CD4-positive, alpha-beta T cell treated with Interleukin-17A for 1 hour (primary cell): ENCODE data around the gene SERBP1.
"Not testable (repeated sequence)": the region's sequence is repeated elsewhere in the genome, so short reads cannot be mapped to it uniquely, and the experiment has no call there.

Experiments
- DNase-seq: peaks from one replicate; pipeline ENCODE4 v3.0.0-alpha.2; 2020

SERBP1 gene

GRCh38 chr1:67405473-67406245 lies 24.5 kb downstream of the SERBP1 start:
- no peak for DNase-seq

DNA sequence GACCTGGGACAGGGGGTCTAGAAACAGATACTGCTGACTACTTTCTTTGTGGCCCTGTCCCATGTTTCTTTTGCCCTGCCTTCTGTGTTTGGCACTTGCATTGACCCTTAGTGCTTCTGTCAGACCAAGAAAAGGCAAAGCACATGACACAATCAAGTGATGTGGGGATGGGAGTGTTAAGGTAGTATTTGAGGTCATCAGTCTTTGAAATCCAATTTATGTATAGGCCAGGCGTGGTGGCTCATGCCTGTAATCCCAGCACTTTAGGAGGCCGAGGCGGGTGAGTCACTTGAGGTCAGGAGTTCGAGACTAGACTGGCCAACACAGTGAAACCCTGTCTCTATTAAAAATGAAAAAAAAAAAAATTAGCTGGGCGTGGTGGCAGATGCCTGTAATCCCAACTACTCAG lies 26.0 kb downstream of the SERBP1 start:
- no peak for DNase-seq

DNA sequence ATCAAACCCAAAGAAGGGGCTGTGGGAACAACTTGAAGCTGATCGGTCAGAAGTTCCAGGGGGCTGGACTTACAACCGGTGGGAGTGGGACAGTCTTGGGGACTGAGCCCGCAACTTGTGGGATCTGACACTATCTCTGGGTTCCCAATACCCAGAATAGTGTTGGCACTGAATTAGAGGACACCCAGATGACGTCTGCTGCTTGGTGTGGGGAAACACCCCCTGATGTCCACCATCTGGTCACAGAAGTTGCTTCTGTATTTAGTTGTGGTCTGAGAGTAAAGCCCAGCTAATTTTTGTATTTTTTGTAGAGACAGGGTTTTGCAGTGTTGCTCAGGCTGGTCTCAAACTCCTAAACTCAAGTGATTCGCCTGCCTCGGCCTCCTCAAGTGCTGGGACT lies 28.8 kb downstream of the SERBP1 start:
- no peak for DNase-seq

DNA sequence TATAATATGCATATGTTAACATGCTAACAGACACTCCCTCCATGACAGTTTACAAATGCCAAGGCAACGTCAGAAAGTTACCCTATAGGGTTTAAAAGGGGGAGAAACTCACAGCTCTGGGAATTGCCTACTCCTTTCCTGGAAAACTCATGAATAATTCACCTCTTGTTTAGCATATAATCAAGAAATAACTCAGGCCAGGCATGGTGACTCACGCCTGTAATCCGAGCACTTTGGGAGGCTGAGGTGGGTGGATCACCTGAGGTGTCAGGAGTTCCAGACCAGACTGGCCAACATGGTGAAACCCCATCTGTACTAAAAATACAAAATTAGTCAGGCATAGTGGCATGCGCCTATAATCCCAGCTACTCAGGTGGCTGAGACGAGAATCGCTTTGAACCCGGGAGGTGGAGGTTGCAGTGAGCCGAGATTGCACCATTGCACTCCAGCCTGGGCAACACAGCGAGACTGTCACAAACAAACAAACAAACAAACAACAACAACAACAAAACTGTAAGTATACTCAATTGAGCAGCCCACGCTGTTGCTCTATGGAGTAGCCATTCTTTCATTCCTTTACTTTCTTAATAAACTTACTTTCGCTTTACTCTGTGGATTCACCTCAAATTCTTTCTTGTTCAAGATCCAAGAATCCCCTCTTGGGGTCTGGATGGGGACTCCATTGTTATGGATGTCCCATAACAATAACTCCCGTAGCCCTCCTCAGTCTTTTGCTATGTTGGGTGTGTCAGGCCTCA lies 30.0 kb downstream of the SERBP1 start:
- not testable (repeated sequence) for DNase-seq

- DNase-seq: no peak
Measured at GRCh38 chr1:67399199-67399993, 30.8 kb downstream of the SERBP1 start.

- no peak for DNase-seq
Measured at GRCh38 chr1:67394548-67394947, 35.7 kb downstream of the SERBP1 start.

- DNase-seq: no peak
Measured at GRCh38 chr1:67393737-67394136, 36.5 kb downstream of the SERBP1 start.

DNA sequence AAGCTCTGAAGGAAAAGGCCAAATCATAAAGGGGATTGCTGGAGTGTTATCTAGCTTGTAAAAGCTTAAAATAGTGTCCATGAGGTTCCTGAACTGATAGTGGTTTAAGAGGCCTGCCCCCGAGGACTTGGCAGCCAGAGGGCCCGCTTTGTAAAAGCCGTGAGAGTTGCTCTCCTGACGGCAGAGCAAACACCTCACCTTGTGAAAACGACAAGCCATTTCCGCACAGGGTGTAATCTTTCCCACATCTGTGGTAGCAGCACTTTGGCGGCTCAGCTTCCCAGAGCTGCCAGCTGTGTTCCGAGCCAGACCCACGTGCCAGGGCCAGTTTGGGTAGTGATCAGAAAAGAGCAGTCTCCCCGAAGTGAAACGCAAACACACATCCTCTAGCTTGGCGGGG lies 37.0 kb downstream of the SERBP1 start:
- DNase-seq: no peak

DNA sequence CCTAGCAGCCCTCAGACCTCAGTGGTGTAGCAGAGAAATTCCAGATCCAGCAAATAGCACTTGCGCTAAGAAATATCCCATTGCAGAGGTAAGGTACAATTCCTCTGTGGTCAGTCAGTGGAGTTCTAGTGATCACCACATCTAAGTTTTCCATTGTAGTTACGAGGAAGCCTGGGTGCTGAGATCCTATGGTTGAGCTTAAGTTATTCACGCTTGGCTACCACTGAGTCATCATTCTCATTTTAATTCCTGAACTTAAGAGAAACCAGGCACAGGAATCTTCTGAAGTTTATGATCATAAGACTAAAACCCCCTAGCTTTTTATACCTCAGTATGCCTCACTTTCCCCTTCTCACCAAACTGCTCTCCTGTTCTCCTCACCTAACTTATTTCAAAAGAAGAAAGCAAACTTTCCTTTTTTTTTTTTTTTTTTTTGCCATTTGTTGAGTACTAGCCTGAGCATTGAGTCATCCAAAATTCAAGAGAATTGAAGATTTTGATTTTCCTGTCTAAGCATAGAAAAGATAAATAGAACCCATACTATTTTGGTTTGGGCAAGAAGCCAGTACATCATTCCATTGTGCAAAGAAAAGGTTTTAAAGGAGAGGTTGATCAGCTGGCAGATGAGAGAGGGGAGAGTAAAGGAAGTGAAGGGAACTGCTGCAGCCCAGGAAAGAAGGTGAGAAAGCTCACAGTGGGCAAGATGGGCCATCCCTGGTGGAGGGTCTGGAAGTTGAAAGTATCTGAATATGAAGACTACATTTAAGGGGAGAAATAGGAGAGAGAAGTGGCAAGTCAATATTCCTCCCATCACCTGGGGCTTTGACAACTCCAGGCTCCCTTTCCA lies 39.9 kb downstream of the SERBP1 start:
- DNase-seq: no peak

GRCh38 chr1:67383999-67384638 lies 46.1 kb downstream of the SERBP1 start:
- DNase-seq: no peak

DNA sequence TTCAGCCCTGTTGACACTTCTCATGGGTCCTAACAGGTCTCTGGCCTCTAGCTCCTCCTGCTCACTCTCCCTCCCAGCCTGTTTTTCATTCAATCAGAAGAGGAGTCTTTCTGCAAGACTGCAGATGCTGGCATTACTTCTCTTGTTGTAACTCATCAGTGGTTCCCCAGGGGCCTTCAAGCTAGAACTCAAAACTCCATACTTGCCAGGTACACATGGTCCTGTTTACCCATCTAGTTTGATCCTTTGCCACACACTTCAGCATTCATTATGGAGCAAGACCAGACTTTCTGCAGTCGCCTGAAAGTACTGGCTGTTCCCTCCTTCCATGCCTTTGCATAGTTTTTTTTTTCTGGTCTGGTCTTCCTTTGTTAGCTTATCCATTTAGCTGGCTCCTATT lies 47.9 kb downstream of the SERBP1 start:
- DNase-seq: no peak

- no peak for DNase-seq
Measured at GRCh38 chr1:67381154-67381553, 49.0 kb downstream of the SERBP1 start.

GRCh38 chr1:67377253-67377652 lies 52.9 kb downstream of the SERBP1 start:
- DNase-seq: no peak

DNA sequence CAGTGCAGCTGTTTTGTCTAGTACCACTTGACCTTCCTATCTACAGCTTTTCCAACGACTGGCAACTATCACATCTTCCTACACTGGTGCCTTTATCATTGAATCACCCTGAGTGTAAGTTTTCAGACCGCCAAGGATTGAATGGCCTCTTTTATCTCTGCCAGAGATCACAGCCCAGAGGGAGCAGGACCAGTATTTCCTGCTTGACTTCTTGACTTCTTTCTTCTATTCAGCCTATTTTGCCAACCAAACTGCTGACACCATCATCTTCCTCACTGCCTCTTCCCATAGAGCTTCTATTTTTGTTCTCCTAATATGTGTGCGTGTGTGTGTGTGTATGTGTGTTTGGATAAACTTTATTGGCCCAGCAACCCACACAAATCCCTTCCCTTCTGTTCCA lies 53.8 kb downstream of the SERBP1 start:
- DNase-seq: no peak

DNA sequence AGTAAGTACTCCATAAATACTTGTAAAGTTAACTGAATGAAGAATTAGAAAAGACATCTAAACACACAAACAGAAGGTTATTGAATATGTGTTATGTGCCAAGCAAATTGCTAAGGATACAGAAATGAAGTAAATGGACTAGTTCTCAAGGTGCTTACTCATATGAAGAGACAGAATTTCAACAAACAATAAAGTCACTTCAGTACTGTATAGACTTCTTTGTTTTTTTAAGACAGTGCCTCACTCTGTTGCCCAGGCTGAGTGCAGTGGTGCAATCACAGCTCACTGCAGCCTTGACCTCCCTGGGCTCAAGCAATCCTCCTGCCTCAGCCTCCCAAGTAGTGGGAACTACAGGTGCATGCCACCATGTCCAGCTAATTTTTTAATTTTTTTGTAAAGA lies 57.3 kb downstream of the SERBP1 start:
- no peak for DNase-seq

GRCh38 chr1:67372136-67372535 lies 58.1 kb downstream of the SERBP1 start:
- no peak for DNase-seq

DNA sequence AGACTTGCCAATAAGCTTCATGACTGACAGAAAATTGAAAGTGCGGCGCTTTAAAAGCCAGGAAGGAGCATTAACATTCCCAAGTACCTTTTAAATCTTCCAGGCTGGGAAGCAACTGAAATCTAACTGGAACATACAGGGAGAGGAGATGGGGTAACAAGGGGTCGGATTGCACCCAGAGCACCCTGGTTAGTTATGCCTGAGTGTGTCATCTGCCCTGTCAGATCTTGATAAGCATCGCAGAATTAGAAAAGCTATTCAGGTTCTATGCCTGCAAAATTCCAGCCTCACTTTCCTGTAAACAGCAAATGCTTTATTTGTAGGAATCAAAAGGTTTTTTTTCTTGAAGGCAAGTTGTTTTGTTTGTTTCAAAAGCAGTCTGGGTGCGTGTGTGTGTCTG lies 58.5 kb downstream of the SERBP1 start:
- no peak for DNase-seq

DNA sequence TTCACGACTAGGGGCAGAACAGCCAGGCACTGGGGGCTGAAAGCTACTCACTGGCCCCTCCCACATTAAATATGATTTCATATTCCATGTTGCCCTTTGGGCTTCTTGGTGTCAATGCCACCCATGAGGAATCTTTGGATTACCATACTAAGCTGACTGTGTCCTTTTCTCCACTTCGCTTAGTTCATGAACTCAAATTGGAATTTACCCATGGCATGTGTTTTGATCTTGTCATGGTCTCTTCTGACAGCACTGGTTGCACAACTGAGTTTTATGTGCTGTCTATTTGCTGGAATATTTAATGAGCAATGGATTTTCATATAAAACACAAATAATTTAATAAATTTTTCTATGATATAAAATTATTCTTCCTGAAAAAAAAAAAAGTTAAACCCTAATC lies 59.2 kb downstream of the SERBP1 start:
- DNase-seq: no peak

GRCh38 chr1:67368046-67368514 lies 62.1 kb downstream of the SERBP1 start:
- DNase-seq: no peak

DNA sequence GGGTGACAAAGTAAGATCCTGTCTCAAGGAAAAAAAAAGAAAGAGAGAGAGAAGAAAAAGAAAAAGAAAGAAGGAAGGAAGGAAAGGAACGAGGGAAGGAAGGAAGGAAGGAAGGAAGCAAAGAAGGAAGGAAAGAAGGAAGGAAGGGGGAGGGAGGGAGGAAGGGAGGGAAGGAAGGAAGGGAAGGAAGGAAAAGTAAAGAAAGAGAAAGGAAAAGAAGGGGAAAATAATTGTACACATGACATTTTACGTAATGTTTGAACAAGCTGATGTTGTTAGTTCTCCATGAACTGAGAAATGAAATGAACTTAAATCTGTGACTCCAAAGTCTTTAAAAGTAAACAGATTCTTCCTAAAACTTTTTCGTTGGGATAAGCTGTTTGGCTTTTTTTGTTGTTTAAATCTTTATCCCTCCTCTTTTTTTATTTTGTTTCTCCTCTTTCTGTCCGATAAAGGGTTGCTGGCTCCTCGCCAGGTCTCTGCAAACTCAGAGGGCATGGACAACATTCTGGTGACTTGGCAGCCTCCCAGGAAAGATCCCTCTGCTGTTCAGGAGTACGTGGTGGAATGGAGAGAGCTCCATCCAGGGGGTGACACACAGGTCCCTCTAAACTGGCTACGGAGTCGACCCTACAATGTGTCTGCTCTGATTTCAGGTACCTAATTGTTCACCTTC lies 62.7 kb downstream of the SERBP1 start:
- no peak for DNase-seq

GRCh38 chr1:67361641-67362040 lies 68.6 kb downstream of the SERBP1 start:
- DNase-seq: no peak
